Measurements from ENCODE around the gene IKZF1.

- TF ChIP-seq CTCF (IDR thresholded peaks at IDR 0.05), result no peak
- no peak for TF ChIP-seq POLR2A (IDR thresholded peaks at IDR 0.05)
- TF ChIP-seq EP300 (IDR thresholded peaks at IDR 0.05), result no peak
- TF ChIP-seq POLR2AphosphoS5 (IDR thresholded peaks at IDR 0.05), result no peak
These were observed 38.4 kb upstream of the IKZF1 start for GRCh38 chr7:50265968-50266634.
